ENCODE data around the gene SPAG16.

GRCh38 chr2:213306316-213306942 lies 22.2 kb downstream of the SPAG16 start:
- TF ChIP-seq POLR2AphosphoS5 (IDR thresholded peaks at IDR 0.05; ENCODE audit: low read depth, low read length) (no peak), TAF1 (IDR thresholded peaks at IDR 0.05; ENCODE audit: borderline replicate concordance, low read depth, low read length) (no peak), POLR2A (IDR thresholded peaks at IDR 0.05; ENCODE audit: low read depth, low read length) (no peak)
